Amniotic stem cell (primary cell): ENCODE results near the gene DGKG.

Experiments used
- DNase-seq: peaks from one replicate; lab custom pipeline; 2025; lab: John Stamatoyannopoulos, UW

The DGKG gene

DNA sequence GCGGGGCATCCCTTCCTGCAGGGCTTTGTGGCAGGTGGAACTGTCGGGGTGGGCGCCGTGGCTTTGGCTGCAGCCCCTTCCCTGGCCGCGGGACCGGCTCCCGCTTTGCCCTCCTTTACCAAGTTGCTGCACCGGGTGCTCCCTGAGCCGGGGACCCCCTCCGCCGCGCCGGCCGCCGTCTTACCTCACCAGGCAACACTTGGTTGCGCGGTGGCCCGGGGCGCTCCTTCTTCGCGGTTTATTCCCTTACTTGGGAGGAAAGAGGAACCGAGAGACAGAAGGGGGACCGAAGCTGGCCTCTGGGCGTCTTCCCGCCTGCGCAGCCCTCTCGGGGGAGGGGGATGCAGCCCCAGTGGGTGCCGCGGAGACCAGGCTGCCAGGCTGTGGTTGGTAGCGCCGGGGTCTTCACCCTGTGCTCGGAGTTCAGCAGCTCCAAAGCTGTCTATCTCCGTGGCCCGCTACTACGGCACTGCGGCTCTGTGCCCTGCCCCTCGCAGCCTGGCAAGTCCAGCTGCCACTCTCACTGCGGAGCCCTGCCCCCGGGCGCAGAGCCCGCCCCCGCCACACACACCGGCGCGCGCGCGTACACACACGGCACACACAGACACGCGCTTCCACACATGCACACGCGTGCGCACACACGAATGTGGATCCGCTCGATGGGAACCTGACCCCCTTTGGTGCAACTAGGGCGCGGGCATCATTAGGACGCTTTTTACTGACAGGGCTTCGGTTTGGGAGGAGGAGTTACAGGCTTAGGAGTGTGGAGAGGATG, at the start of gene DGKG:
DGKG (minus strand) TSS at position 473 of the 775 bp plus-strand sequence. CDS start 41,775 bp downstream, outside the sequence.
- DNase-seq = no peak

- DNase-seq = no peak
These were observed 49.1 kb upstream of the DGKG start for GRCh38 chr3:186411089-186411488.

GRCh38 chr3:186406669-186407635, 44.9 kb upstream of the DGKG start:
- no peak for DNase-seq

DNA sequence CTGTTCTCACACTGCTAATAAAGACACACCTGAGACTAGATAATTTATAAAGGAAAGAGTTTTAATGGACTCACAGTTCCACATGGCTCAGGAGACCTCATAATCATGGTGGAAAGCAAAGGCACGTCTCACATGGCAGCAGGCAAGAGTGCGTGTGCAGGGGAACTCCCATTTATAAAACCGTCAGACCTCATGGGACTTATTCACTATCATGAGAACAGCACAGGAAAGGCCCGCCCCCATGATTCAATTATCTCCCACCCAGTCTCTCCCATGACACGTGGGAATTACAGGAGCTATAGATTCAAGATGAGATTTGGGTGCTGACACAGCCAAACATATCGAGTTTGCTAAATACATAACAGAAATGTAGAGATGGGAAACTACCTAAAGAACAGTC, 39.5 kb upstream of the DGKG start:
- DNase-seq = no peak

- DNase-seq = no peak
These were observed 38.6 kb upstream of the DGKG start for GRCh38 chr3:186400662-186401061.

DNA sequence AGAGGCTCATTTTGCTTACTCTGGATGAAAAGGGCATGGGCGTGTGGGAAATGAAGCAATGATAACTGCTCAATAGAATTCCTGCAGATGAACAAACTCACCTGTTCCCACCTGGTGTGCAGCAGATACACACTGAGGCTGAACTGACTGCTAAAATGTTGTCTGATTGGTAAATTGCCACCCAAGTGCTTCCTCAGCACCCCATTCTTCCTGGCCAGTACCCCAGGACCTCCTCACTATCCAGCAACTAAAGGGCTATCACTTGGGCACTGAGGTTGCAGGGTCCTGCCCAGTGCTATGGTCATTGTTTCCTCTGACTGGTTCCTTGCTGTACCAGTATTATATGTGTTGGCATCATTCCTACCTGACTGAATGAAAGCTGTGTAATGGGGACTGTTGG, 38.0 kb upstream of the DGKG start:
- no peak for DNase-seq

GRCh38 chr3:186394566-186395217, 32.7 kb upstream of the DGKG start:
- no peak for DNase-seq

DNA sequence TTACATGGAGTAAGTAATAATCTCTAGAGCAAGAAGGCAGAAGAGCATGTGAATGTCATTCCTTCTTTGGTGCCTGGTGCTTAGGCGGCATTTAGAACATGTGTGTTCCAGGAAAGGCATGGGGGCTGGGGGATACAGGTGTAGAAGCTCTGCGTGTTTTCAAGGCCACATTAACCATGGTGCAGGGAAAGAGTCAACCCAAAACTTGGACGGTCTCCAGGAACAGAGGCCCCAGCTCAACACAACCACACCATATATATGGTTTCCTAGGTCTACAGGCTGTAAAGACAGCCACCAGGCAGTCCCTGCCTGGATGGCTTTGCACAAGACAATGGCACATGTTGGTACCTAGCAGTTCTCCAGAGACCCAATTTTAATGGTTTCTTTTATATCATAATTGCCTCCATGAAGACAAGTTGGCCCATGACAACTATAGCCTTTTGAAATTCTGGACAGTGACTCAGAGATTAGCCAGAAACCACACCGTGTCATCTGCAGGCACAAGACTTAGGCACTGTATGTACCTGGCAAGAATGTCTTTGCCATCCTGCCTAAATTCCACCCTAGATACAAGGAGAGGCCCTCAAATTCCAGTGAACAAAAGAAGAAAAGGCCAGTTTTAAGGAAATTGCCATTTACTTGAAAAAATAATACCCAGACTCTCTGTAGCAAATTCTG, 25.0 kb upstream of the DGKG start:
- no peak for DNase-seq

DNA sequence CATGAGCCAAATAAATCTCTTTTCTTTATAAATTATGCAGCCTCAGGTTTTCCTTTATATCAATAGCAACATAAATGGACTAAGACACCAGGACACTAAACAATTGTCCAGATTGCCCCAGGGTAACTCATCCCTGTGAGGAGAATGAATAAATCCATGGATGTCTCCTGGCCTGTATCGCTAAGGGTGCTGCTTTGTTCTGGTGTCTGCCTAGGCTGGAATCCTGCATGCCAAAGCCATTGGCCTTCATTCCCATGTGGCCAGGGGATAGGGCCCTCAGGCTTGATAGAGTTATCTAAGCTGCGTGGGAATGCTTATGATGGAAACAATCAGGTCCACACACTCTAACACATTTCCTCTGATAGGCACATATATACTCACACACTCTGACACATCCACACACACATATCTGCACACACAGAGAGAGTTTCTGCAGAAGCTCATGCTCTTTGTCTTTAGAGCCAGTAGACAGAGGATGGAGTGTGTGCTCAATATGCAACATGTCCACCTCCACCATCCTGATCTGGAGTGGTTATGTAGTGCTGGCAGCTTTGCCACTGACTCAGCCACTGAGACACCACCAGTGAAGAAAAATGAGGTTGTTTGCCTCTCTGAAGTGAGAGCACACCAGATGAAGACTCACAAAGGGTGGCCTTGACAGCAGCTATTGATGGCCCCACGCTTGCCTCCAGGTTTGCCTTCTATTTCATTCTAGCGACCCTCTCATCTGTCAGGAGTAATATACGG, 24.0 kb upstream of the DGKG start:
- DNase-seq = no peak

GRCh38 chr3:186383026-186383993, 21.3 kb upstream of the DGKG start:
- DNase-seq = no peak

- no peak for DNase-seq
These were observed 20.3 kb upstream of the DGKG start for GRCh38 chr3:186382217-186382885.

DNA sequence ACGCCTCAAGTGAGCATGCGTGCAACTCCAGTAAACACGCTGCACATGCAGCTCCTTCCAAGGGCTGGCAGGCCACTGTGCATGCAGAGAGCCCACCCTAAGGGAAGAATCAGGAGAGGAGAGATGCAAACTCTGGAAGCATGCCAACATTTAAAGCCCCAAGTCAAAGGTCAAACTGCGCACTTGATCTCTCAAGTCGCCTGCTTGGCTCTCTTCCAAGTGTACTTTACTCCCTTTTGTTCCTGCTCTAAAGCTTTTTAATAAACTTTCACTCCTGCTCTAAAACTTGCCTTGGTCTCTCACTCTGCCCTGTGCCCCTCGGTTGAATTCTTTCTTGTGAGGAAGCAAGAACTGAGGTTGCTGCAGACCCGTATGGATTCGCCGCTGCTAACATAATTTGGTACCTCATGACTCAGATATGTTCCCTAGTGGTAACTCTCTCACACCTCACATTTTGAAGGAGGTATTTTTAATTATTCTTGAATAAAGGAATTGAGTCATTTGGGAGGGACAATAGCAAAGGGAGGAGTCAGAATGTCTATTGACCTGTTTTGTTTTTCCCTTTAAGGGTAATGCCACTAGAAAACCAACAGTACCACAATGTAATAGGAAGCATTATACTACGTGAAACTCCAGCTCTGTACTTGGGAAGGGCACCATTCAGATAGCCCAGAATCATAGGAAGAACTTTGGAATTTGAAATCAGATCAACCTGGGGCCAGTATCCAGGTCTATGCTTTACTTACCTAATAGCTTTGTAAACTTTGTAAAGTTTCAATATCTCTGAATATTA, 19.6 kb upstream of the DGKG start:
- no peak for DNase-seq

- DNase-seq = no peak
These were observed 18.8 kb upstream of the DGKG start for GRCh38 chr3:186380622-186381380.

DNA sequence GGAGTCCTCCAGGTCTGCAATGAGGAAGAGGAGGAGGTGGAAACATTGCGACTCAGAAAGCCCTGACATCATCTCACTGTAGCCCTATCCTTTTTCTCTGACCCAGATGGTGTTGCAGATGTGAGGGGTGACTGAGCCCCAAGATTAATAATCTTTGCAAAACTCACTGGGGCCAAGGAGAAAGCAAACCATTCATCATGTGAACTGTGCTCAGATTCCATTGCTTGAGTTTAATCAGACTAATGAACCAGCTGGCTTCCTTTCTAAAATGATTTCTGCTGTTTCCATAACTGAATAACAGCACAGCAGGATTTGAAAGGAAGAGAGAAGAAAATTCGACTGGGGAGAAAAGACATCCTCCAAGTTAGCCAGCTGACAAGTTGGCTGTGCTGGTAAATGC, 13.4 kb upstream of the DGKG start:
- DNase-seq = no peak

GRCh38 chr3:186374376-186374775, 12.3 kb upstream of the DGKG start:
- DNase-seq = no peak

- no peak for DNase-seq
These were observed 7.2 kb upstream of the DGKG start for GRCh38 chr3:186369217-186369616.

GRCh38 chr3:186368717-186369116, 6.7 kb upstream of the DGKG start:
- no peak for DNase-seq

GRCh38 chr3:186368176-186368575, 6.1 kb upstream of the DGKG start:
- no peak for DNase-seq
